ENCODE measurements around the gene ZNF541.

- TF ChIP-seq POLR2A (IDR thresholded peaks at IDR 0.05; ENCODE audit: low read length) (no peak), GATA1 (IDR thresholded peaks at IDR 0.05; ENCODE audit: low read depth, low read length) (no peak)
These were observed 31.4 kb downstream of the ZNF541 start for GRCh38 chr19:47541518-47541917.

Measured in erythroblast (primary cell).